CD4-positive, alpha-beta T cell (primary cell): Measurements from ENCODE around the gene PDE7B. TPM values are rescaled to one million over a fixed set of nuclear protein-coding genes. Genes with fewer than 3 reads are reported as not detected.
A peak's percentile ranks its signal among the peaks of the same experiment; 100 is the strongest.

Experiments
- ATAC-seq: fragments of 200-7000 bp; cut with Tn5 transposase; one replicate; pipeline ENCODE4 v1.10.0; 2022; ENCODE audit warnings: mild to moderate bottlenecking; ENCODE audit not compliant: poor library complexity
- CTCF ChIA-PET: fragments of 350-600 bp; sonication (Branson Sonifier 250); formaldehyde crosslinking; loops from one replicate; lab custom pipeline; 2021; ENCODE audit warnings: antibody characterized with exemption, inconsistent platforms; lab: Charles Lee
- POLR2A ChIA-PET: fragments of 350-600 bp; sonication (Branson Sonifier 250); formaldehyde crosslinking; loops from one replicate; lab custom pipeline; 2021; ENCODE audit warnings: antibody characterized with exemption, inconsistent platforms; lab: Charles Lee
- DNase-seq, 14 experiments: peaks; one replicate each; pipeline ENCODE4 v3.0.0-alpha.2; 2013 to 2020; ENCODE audit warnings: mixed read lengths in 2 of 14
- H3K27ac ChIP-seq, 2 donors: one replicate each; pipeline versions ENCODE4 v1.5.1 to v1.7.0; 2013; ENCODE audit warnings: low read length in 2 of 2, low read depth in 1 of 2, mild to moderate bottlenecking in 1 of 2
- H3K27me3 ChIP-seq, 2 experiments: 1 replicate in 1 of 2; 2 replicates in 1 of 2; pipeline versions ENCODE4 v1.6.1 to v1.7.0; 2013; ENCODE audit warnings: low read length in 2 of 2, control low read depth in 1 of 2, mild to moderate bottlenecking in 1 of 2, moderate library complexity in 1 of 2; ENCODE audit not compliant: insufficient read depth in 2 of 2, control insufficient read depth in 1 of 2
- H3K36me3 ChIP-seq: one replicate; pipeline ENCODE4 v1.6.1; 2013; ENCODE audit warnings: low read length, control low read depth; ENCODE audit not compliant: insufficient read depth
- H3K4me1 ChIP-seq: one replicate; pipeline ENCODE4 v1.6.1; 2013; ENCODE audit warnings: low read length, control low read depth; ENCODE audit not compliant: insufficient read depth
- H3K4me3 ChIP-seq: one replicate; pipeline ENCODE4 v1.5.1; 2013; ENCODE audit warnings: mild to moderate bottlenecking, low read length, moderate library complexity
- H3K9me3 ChIP-seq, 2 experiments: 1 replicate in 1 of 2; 2 replicates in 1 of 2; pipeline versions ENCODE4 v1.6.1 to v1.7.0; 2013; ENCODE audit warnings: low read length in 2 of 2, mild to moderate bottlenecking in 2 of 2, control low read depth in 1 of 2, moderate library complexity in 1 of 2; ENCODE audit not compliant: control insufficient read depth in 1 of 2, insufficient read depth in 1 of 2
- H3K27ac Mint-ChIP-seq: one replicate; pipeline ENCODE4 v1.8.0; 2020; ENCODE audit warnings: mixed read lengths
- H3K27me3 Mint-ChIP-seq: one replicate; pipeline ENCODE4 v1.8.0; 2021; ENCODE audit warnings: mixed read lengths
- H3K36me3 Mint-ChIP-seq: one replicate; pipeline ENCODE4 v1.8.0; 2021; ENCODE audit warnings: low read depth, mixed read lengths
- H3K4me1 Mint-ChIP-seq: one replicate; pipeline ENCODE4 v1.8.0; 2021; ENCODE audit warnings: low read depth, mixed read lengths
- H3K4me3 Mint-ChIP-seq: one replicate; pipeline ENCODE4 v1.8.0; 2020; ENCODE audit warnings: mild to moderate bottlenecking, mixed read lengths
- H3K9me3 Mint-ChIP-seq: one replicate; pipeline ENCODE4 v1.8.0; 2020; ENCODE audit warnings: mixed read lengths
- intact Hi-C, 2 experiments: fragments of 100-400 bp; cut with DNase I in 1 of 2; cut with micrococcal nuclease in 1 of 2; formaldehyde crosslinking; loops; one replicate each; pipeline versions ENCODE4 v1.15.1 to v1.9.0; 2023 to 2025; cut with DNase I, micrococcal nuclease
- polyA plus RNA-seq, 2 donors: library from polyadenylated mRNA; unstranded; fragments of 120-200 nt; gene quantifications; one replicate each; pipeline ENCODE4 v1.2.1, GENCODE V29; 2013
- total RNA-seq, 174 experiments: library from RNA in 2 of 174; stranded (reverse) in 2 of 174; gene quantifications; one replicate each; pipeline ENCODE4 v1.2.3 and lab custom pipeline; 2021 to 2026
- TF ChIP-seq, protein P1 (sequence below): fragments of 200-600 bp; IDR thresholded peaks from one replicate; pipeline ENCODE4 v1.8.0; 2022; ENCODE audit warnings: antibody characterized with exemption, mild to moderate bottlenecking

PDE7B gene
- total RNA-seq: under 1 TPM; 0.25 to 0.34 TPM
- 0.40 TPM for polyA plus RNA-seq (2013, experiment 1 of 2)
- polyA plus RNA-seq (2013, experiment 2 of 2): 0.37 TPM
- total RNA-seq (lab: John Stamatoyannopoulos, UW): 0.09 to 11.4 (median 1.1) reads per million in 172 experiments

DNA sequence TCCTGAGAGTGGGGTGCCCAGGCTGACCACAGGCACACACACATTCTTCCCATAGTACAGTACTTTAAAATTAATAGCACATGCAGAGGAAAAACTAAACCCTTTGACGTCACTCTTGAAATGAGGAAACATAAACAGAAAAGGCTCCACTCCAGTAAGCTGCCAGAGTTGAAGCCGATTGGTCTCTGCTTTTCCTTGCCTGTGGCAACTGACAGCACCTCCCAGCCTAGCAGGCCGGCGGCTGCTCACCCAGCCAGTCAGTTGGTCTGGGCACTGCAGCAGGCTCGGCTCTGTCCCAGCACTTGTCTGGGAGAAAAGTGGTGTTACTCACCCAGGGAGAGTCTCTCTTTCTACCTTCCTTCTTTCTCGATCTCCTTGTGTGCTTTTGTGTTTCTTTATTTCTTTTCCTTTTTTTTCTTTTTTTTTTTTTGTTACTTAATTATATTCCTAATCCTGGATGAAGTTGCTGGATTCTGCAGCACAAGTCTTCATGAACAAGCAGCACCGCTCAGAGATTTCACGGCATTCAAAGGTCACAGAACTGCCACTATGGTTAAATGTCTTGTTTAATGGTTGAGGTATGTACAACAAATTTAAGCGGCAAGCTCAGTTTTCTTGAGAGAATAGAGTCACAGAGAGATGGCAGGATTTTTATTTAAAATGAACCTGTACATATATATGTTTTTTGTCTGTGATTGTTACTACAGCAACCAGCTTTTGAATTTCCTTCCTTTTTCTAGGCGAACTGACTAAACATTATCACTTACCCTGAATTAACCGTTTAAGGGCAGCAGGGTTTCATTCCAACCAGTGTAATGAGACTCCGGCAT lies at the start of gene PDE7B:
PDE7B (plus strand) TSS at position 260 of the 830 bp plus-strand sequence.
- no peaks in the 10 kb centered on the region for H3K36me3 ChIP-seq
- H3K36me3 Mint-ChIP-seq: no peaks in the 10 kb centered on the region
- no peaks in the 10 kb centered on the region for H3K27me3 ChIP-seq
- peak within 1 kb of the TSS; percentile 16 to 32 for H3K27ac ChIP-seq
- ATAC-seq: peak; percentile 83
- H3K27me3 Mint-ChIP-seq: no peaks in the 10 kb centered on the region
- peak within 1 kb of the TSS; percentile 45 for H3K4me3 ChIP-seq
- H3K4me3 Mint-ChIP-seq: peak within 1 kb of the TSS; percentile 87
- H3K4me1 Mint-ChIP-seq: peaks cover 26% of the 10 kb centered on the region
- no peaks in the 10 kb centered on the region for H3K9me3 Mint-ChIP-seq
- TF ChIP-seq, protein P1, sequence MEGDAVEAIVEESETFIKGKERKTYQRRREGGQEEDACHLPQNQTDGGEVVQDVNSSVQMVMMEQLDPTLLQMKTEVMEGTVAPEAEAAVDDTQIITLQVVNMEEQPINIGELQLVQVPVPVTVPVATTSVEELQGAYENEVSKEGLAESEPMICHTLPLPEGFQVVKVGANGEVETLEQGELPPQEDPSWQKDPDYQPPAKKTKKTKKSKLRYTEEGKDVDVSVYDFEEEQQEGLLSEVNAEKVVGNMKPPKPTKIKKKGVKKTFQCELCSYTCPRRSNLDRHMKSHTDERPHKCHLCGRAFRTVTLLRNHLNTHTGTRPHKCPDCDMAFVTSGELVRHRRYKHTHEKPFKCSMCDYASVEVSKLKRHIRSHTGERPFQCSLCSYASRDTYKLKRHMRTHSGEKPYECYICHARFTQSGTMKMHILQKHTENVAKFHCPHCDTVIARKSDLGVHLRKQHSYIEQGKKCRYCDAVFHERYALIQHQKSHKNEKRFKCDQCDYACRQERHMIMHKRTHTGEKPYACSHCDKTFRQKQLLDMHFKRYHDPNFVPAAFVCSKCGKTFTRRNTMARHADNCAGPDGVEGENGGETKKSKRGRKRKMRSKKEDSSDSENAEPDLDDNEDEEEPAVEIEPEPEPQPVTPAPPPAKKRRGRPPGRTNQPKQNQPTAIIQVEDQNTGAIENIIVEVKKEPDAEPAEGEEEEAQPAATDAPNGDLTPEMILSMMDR: no peak
- DNase-seq: peak in 13 of 14 experiments; percentile 2 to 73 (median 29)
- peaks cover 18% of the 10 kb centered on the region for H3K4me1 ChIP-seq
- intact Hi-C loops: loop anchor here in 1 of 2 experiments (1.0 to 5.0 kb wide), 3 partner anchors 29 to 174 kb away; no protein-coding TSS in a partner anchor
- CTCF ChIA-PET: interaction anchor here (1.3 to 1.7 kb wide), 2 partner anchors 58 to 192 kb away, joined by 4 to 6 read pairs; no protein-coding TSS in a partner anchor
- POLR2A ChIA-PET: interaction anchor here (0.8 to 2.0 kb wide), 8 partner anchors 15 to 58 kb away, joined by 3 to 12 read pairs (median 4); no protein-coding TSS in a partner anchor
- peak within 1 kb of the TSS; percentile 81 for H3K27ac Mint-ChIP-seq
- no peaks in the 10 kb centered on the region for H3K9me3 ChIP-seq

DNA sequence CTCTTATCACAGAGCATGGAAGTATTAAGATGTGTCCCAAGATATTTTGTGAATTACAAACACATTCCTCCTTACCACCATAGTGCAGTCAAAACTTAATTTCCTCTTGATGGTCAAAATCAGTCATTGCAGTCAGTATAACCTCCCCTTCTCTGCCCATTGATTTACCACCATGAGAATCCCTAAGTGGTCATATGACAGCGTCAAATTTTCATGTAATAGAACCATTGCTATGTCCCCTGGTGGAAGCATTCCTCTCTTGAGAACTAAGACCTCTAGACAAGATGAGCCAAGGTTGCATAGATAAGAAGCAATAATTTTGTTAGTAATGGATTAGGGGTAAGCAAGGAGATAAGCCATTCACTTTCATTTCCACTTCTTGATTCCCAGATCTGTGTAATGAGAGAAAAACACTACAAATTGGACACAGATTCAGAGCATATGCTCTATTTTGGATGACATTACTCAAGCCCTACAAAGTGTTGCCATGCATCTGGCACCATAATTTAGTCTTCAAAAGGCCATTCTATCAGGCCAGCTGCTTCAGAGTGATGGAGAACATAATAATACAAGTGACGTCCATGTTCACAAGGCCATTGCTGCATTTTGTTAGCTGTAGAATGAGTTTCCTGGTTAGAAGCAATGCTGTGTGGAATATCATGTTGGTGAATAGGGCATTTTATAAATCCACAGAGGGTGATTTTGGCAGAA lies 49.6 kb upstream of the PDE7B start:
- intact Hi-C loops: no loop called here
- H3K36me3 Mint-ChIP-seq: no peaks in the 10 kb centered on the region
- no peaks in the 10 kb centered on the region for H3K9me3 ChIP-seq
- H3K4me1 ChIP-seq: no peaks in the 10 kb centered on the region
- TF ChIP-seq, protein P1: no peak
- DNase-seq: no peak
- H3K27me3 ChIP-seq: no peaks in the 10 kb centered on the region
- ChIA-PET POLR2A (no interaction called here), CTCF (no interaction called here)
- H3K9me3 Mint-ChIP-seq: no peaks in the 10 kb centered on the region
- no peaks in the 10 kb centered on the region for H3K4me1 Mint-ChIP-seq
- H3K4me3 Mint-ChIP-seq: no peak overlapping the region
- H3K27ac Mint-ChIP-seq: no peak overlapping the region
- H3K27ac ChIP-seq: no peak overlapping the region
- no peak overlapping the region for H3K4me3 ChIP-seq
- no peak for ATAC-seq
- no peaks in the 10 kb centered on the region for H3K27me3 Mint-ChIP-seq
- no peaks in the 10 kb centered on the region for H3K36me3 ChIP-seq

DNA sequence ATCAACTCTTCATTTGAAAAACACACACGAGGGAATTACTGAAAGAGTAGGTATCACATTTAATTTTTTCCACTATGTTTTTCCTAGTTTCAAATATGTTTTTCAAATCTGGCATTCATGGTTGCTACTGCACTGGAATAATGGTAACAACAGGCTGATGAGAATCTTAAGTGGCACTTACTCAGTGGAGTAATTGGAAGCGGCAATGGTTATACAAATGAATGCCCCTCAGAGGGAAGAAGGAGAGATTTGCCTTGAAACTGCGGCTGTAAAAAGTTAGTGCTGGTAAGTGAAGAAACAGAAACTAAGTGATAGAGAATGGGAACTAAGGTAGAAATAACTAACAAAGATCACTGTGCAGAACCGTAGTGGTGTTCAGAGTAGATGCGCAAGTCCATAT lies 41.0 kb upstream of the PDE7B start:
- ATAC-seq (no peak), DNase-seq (no peak)
- no peak overlapping the region for H3K27ac ChIP-seq
- no peak overlapping the region for H3K4me3 ChIP-seq
- TF ChIP-seq, protein P1: no peak
- H3K36me3 ChIP-seq: no peaks in the 10 kb centered on the region
- Mint-ChIP-seq H3K4me3 (no peak overlapping the region), H3K36me3 (no peaks in the 10 kb centered on the region), H3K27me3 (no peaks in the 10 kb centered on the region), H3K9me3 (peaks cover 5% of the 10 kb centered on the region), H3K4me1 (no peaks in the 10 kb centered on the region), H3K27ac (no peak overlapping the region)
- no peaks in the 10 kb centered on the region for H3K27me3 ChIP-seq
- CTCF ChIA-PET: no interaction called here
- POLR2A ChIA-PET: no interaction called here
- intact Hi-C loops: no loop called here
- H3K9me3 ChIP-seq: no peaks in the 10 kb centered on the region
- H3K4me1 ChIP-seq: no peaks in the 10 kb centered on the region
